Measurements from ENCODE around the gene SLC9C2.
A peak's percentile ranks its signal among the peaks of the same experiment; 100 is the strongest.

The SLC9C2 gene

GRCh38 chr1:173485401-173485800 lies 117.5 kb downstream of the SLC9C2 start:
- no peak for TF ChIP-seq CTCF (IDR thresholded peaks at IDR 0.05; ENCODE audit: insufficient read depth, low read depth, low read length, missing control alignments)

GRCh38 chr1:173484276-173484675 lies 118.6 kb downstream of the SLC9C2 start:
- TF ChIP-seq CTCF (IDR thresholded peaks at IDR 0.05; ENCODE audit: insufficient read depth, low read depth, low read length, missing control alignments), result no peak
- H3K4me3 ChIP-seq (ENCODE audit: low read length), result no peak overlapping the region
- no peak for DNase-seq (ENCODE audit: low read depth)

More at GRCh38 chr1:173485401-173485800, 117.5 kb downstream of the SLC9C2 start:
- no peak overlapping the region for H3K4me3 ChIP-seq (ENCODE audit: low read length)
- DNase-seq (ENCODE audit: low read depth), result no peak

GRCh38 chr1:173482683-173483082 lies 120.2 kb downstream of the SLC9C2 start:
- H3K4me3 ChIP-seq (ENCODE audit: low read length), result no peak overlapping the region
- no peak for TF ChIP-seq CTCF (IDR thresholded peaks at IDR 0.05; ENCODE audit: insufficient read depth, low read depth, low read length, missing control alignments)
- DNase-seq (ENCODE audit: low read depth), result no peak

- DNase-seq (ENCODE audit: low read depth), result no peak
- no peak for TF ChIP-seq CTCF (IDR thresholded peaks at IDR 0.05; ENCODE audit: insufficient read depth, low read depth, low read length, missing control alignments)
- H3K4me3 ChIP-seq (ENCODE audit: low read length), result no peak overlapping the region
Measured at GRCh38 chr1:173481195-173481772, 121.6 kb downstream of the SLC9C2 start.

GRCh38 chr1:173479649-173480048 lies 123.2 kb downstream of the SLC9C2 start:
- DNase-seq (ENCODE audit: low read depth), result peak; percentile 33
- TF ChIP-seq CTCF (IDR thresholded peaks at IDR 0.05; ENCODE audit: insufficient read depth, low read depth, low read length, missing control alignments), result no peak
- H3K4me3 ChIP-seq (ENCODE audit: low read length), result peak overlapping the region; percentile 15

- peak overlapping the region; percentile 93 for H3K4me3 ChIP-seq (ENCODE audit: low read length)
- TF ChIP-seq CTCF (IDR thresholded peaks at IDR 0.05; ENCODE audit: insufficient read depth, low read depth, low read length, missing control alignments), result no peak
- DNase-seq (ENCODE audit: low read depth), result peak; percentile 81
Measured at GRCh38 chr1:173478094-173478674, 124.7 kb downstream of the SLC9C2 start.

Measured in epithelial cell of esophagus (primary cell).